GM21786 (cell line): Measurements from ENCODE around the gene OTUD1.
A peak's percentile ranks its signal among the peaks of the same experiment; 100 is the strongest.
"Not testable (repeated sequence)": the region's sequence is repeated elsewhere in the genome, so short reads cannot be mapped to it uniquely, and the experiment has no call there.

Experiments used
- ATAC-seq: cut with Tn5 transposase; IDR thresholded peaks from one replicate; pipeline ENCODE4 v1.9.1; 2021; ENCODE audit not compliant: unreplicated experiment

OTUD1 gene

GRCh38 chr10:23438547-23439451 lies at the start of gene OTUD1:
OTUD1 (plus strand) TSS chr10:23439075; CDS start chr10:23439458, 383 bp downstream.
- ATAC-seq = peak; percentile 82

- not testable (repeated sequence) for ATAC-seq
These were observed 48.5 kb upstream of the OTUD1 start for GRCh38 chr10:23390408-23390807.

GRCh38 chr10:23390809-23391208 lies 48.1 kb upstream of the OTUD1 start:
- no peak for ATAC-seq

- no peak for ATAC-seq
These were observed 47.1 kb upstream of the OTUD1 start for GRCh38 chr10:23391821-23392220.

- no peak for ATAC-seq
These were observed 43.9 kb upstream of the OTUD1 start for GRCh38 chr10:23395017-23395416.

- ATAC-seq = no peak
These were observed 42.2 kb upstream of the OTUD1 start for GRCh38 chr10:23396695-23397094.

GRCh38 chr10:23399701-23400144 lies 39.2 kb upstream of the OTUD1 start:
- no peak for ATAC-seq

- ATAC-seq = no peak
These were observed 36.0 kb upstream of the OTUD1 start for GRCh38 chr10:23402856-23403255.

GRCh38 chr10:23403278-23403677 lies 35.6 kb upstream of the OTUD1 start:
- ATAC-seq = no peak

GRCh38 chr10:23403719-23404118 lies 35.2 kb upstream of the OTUD1 start:
- no peak for ATAC-seq

- no peak for ATAC-seq
These were observed 34.4 kb upstream of the OTUD1 start for GRCh38 chr10:23404461-23404980.

- no peak for ATAC-seq
These were observed 33.3 kb upstream of the OTUD1 start for GRCh38 chr10:23405540-23405939.

- ATAC-seq = no peak
These were observed 32.5 kb upstream of the OTUD1 start for GRCh38 chr10:23406409-23406808.

- ATAC-seq = no peak
These were observed 30.4 kb upstream of the OTUD1 start for GRCh38 chr10:23408330-23408976.

- no peak for ATAC-seq
These were observed 26.7 kb upstream of the OTUD1 start for GRCh38 chr10:23412223-23412622.

GRCh38 chr10:23413629-23414089 lies 25.2 kb upstream of the OTUD1 start:
- peak; percentile 94 for ATAC-seq

GRCh38 chr10:23414658-23415057 lies 24.2 kb upstream of the OTUD1 start:
- ATAC-seq = no peak

GRCh38 chr10:23417254-23417653 lies 21.6 kb upstream of the OTUD1 start:
- no peak for ATAC-seq

GRCh38 chr10:23418051-23418681 lies 20.7 kb upstream of the OTUD1 start:
- ATAC-seq = no peak

GRCh38 chr10:23419201-23419600 lies 19.7 kb upstream of the OTUD1 start:
- ATAC-seq = no peak

- no peak for ATAC-seq
These were observed 19.1 kb upstream of the OTUD1 start for GRCh38 chr10:23419655-23420329.
